ENCODE results near the gene MACF1. TPM values are rescaled to one million over a fixed set of nuclear protein-coding genes. Genes with fewer than 3 reads are reported as not detected.

The MACF1 gene
- total RNA-seq, 1 donor from 2014 or later: 694 TPM

GRCh38 chr1:39408641-39409054 is 204.2 kb downstream of the MACF1 start:
- Histone ChIP-seq H3K4me3 (ENCODE audit: insufficient read depth, low read depth, low read length) (peak overlapping the region; percentile 83), H2AFZ (ENCODE audit: low read depth, low read length) (no peak overlapping the region), H3K4me1 (ENCODE audit: insufficient read depth, low read length) (peaks cover 75% of the 10 kb centered on the region), H3K9ac (ENCODE audit: low read length) (peak overlapping the region; percentile 86), H3K27me3 (ENCODE audit: insufficient read depth, low read length) (no peaks in the 10 kb centered on the region), H3K9me3 (ENCODE audit: insufficient read depth, low read depth, low read length) (no peaks in the 10 kb centered on the region), H3K4me2 (ENCODE audit: low read length) (peak overlapping the region; percentile 96), H3K79me2 (ENCODE audit: insufficient read depth, low read length) (peaks cover 85% of the 10 kb centered on the region), H4K20me1 (ENCODE audit: insufficient read depth, low read length) (peaks cover 39% of the 10 kb centered on the region), H3K27ac (ENCODE audit: low read depth, low read length) (peak overlapping the region; percentile 90), H3K36me3 (ENCODE audit: insufficient read depth, low read length) (peaks cover 7% of the 10 kb centered on the region)
- no peaks in the 10 kb centered on the region for H3K9me3 Mint-ChIP-seq (ENCODE audit: unreplicated experiment)
- no peak for TF ChIP-seq EZH2 (IDR thresholded peaks at IDR 0.05; ENCODE audit: insufficient read depth, low read length)
- TF ChIP-seq, protein P1, sequence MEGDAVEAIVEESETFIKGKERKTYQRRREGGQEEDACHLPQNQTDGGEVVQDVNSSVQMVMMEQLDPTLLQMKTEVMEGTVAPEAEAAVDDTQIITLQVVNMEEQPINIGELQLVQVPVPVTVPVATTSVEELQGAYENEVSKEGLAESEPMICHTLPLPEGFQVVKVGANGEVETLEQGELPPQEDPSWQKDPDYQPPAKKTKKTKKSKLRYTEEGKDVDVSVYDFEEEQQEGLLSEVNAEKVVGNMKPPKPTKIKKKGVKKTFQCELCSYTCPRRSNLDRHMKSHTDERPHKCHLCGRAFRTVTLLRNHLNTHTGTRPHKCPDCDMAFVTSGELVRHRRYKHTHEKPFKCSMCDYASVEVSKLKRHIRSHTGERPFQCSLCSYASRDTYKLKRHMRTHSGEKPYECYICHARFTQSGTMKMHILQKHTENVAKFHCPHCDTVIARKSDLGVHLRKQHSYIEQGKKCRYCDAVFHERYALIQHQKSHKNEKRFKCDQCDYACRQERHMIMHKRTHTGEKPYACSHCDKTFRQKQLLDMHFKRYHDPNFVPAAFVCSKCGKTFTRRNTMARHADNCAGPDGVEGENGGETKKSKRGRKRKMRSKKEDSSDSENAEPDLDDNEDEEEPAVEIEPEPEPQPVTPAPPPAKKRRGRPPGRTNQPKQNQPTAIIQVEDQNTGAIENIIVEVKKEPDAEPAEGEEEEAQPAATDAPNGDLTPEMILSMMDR (IDR thresholded peaks at IDR 0.05; ENCODE audit: insufficient read depth, low read depth, low read length): no peak
- H3K4me3 Mint-ChIP-seq (ENCODE audit: unreplicated experiment): peak overlapping the region; percentile 89
- H3K36me3 Mint-ChIP-seq (ENCODE audit: low read depth, unreplicated experiment): peaks cover 5% of the 10 kb centered on the region
- DNase-seq (ENCODE audit: low read depth) (peak; percentile 87), FAIRE-seq (no peak)
- no peak overlapping the region for H3K27ac Mint-ChIP-seq (ENCODE audit: unreplicated experiment)
- peaks cover 60% of the 10 kb centered on the region for H3K4me1 Mint-ChIP-seq (ENCODE audit: low read depth, unreplicated experiment)
- no peaks in the 10 kb centered on the region for H3K27me3 Mint-ChIP-seq (ENCODE audit: low read depth, unreplicated experiment)

GRCh38 chr1:39409055-39409816 is 204.7 kb downstream of the MACF1 start:
- no peaks in the 10 kb centered on the region for H3K27me3 Mint-ChIP-seq (ENCODE audit: low read depth, unreplicated experiment)
- DNase-seq (ENCODE audit: low read depth) (no peak), FAIRE-seq (no peak)
- peaks cover 5% of the 10 kb centered on the region for H3K36me3 Mint-ChIP-seq (ENCODE audit: low read depth, unreplicated experiment)
- H3K4me2 ChIP-seq (ENCODE audit: low read length): peak overlapping the region; percentile 96
- peaks cover 80% of the 10 kb centered on the region for H3K4me1 ChIP-seq (ENCODE audit: insufficient read depth, low read length)
- peaks cover 45% of the 10 kb centered on the region for H4K20me1 ChIP-seq (ENCODE audit: insufficient read depth, low read length)
- H3K9me3 ChIP-seq (ENCODE audit: insufficient read depth, low read depth, low read length): no peaks in the 10 kb centered on the region
- no peaks in the 10 kb centered on the region for H3K27me3 ChIP-seq (ENCODE audit: insufficient read depth, low read length)
- TF ChIP-seq, protein P1 (IDR thresholded peaks at IDR 0.05; ENCODE audit: insufficient read depth, low read depth, low read length): no peak
- no peak for TF ChIP-seq EZH2 (IDR thresholded peaks at IDR 0.05; ENCODE audit: insufficient read depth, low read length)
- peaks cover 89% of the 10 kb centered on the region for H3K79me2 ChIP-seq (ENCODE audit: insufficient read depth, low read length)
- no peak overlapping the region for H2AFZ ChIP-seq (ENCODE audit: low read depth, low read length)
- peak overlapping the region; percentile 67 for H3K27ac ChIP-seq (ENCODE audit: low read depth, low read length)
- H3K4me3 Mint-ChIP-seq (ENCODE audit: unreplicated experiment): peak overlapping the region; percentile 82
- no peaks in the 10 kb centered on the region for H3K9me3 Mint-ChIP-seq (ENCODE audit: unreplicated experiment)
- H3K36me3 ChIP-seq (ENCODE audit: insufficient read depth, low read length): peaks cover 7% of the 10 kb centered on the region
- H3K27ac Mint-ChIP-seq (ENCODE audit: unreplicated experiment): peak overlapping the region; percentile 38
- peak overlapping the region; percentile 83 for H3K4me3 ChIP-seq (ENCODE audit: insufficient read depth, low read depth, low read length)
- peaks cover 65% of the 10 kb centered on the region for H3K4me1 Mint-ChIP-seq (ENCODE audit: low read depth, unreplicated experiment)
- H3K9ac ChIP-seq (ENCODE audit: low read length): peak overlapping the region; percentile 82
